NCI-H2107 treated with DMSO at 0.1 percent for 48 hours (cell line): ENCODE data around the gene RABL3.
"Not testable (repeated sequence)": the region's sequence is repeated elsewhere in the genome, so short reads cannot be mapped to it uniquely, and the experiment has no call there.

Experiments
- DNase-seq: peaks from one replicate; lab custom pipeline; 2025; ENCODE audit not compliant: unreplicated experiment; lab: John Stamatoyannopoulos, UW

RABL3 gene

DNA sequence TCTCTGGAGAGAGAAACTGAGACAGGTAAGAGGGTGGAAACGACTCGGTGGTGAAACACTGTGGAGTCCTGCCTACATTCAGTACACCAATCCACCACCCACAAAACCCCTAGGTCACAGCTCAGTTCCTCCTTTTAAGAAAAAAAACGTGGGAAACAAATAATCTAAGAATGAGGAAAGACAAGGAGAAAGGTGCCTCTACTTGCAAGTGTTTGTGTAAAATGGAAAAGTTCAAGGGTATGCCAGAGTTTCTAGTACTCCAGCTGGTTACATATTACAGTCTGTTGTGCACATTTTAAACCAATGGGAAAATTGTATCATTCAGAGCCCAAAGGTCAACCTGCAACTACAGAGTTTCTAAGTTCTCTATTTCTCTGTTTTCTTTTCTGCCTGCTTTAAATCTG is 92.5 kb downstream of the RABL3 start:
- DNase-seq = no peak

DNA sequence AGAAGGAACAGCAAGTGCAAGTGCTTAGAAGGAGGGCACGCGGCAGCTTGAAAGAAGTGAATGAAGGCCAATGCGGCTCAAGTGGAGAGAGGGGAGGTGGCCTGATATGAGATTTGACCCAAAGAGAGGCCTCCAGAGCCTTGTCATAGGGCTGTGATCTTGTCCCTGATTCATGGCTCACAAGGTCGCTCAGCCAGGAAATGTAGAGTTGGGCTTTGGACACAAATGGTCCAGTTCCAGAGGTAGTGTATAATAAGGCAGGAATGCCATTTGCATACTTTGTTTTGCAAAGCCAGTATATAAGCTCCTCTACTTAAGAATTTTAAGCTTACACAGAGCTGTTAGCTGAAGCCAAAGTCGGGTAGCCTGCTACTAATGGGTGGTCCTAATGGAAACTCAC is 94.0 kb downstream of the RABL3 start:
- no peak for DNase-seq

DNA sequence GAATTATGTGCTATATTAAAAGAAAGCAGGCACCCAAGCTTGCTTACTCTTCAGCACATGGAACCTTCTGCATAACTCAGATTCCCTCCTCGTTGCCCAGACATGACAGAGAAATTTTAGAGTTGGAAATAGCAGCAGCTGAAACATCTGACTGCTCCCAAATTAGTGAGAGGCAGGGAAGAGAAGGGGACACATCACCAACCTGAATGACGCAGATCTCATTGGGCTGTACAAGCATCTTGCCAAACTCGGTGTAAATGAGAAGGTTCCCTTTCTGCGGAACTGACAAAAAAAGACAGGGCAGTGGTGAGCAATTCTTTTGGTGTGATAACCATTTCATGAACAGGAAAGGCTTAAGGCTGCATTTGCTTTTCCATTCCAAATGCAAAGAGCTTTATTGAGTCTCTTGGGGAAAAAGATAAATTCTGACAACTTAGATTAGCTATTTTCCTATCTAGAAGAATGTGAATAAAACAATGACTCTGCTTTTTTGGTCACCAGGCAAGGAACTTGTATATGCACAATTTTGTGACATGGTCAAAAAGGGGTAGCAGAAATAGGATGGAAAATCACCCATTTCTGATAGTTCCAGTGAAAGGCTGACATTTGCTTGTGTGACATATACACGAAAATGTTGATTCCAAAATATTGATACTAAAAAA is 95.4 kb downstream of the RABL3 start:
- no peak for DNase-seq

DNA sequence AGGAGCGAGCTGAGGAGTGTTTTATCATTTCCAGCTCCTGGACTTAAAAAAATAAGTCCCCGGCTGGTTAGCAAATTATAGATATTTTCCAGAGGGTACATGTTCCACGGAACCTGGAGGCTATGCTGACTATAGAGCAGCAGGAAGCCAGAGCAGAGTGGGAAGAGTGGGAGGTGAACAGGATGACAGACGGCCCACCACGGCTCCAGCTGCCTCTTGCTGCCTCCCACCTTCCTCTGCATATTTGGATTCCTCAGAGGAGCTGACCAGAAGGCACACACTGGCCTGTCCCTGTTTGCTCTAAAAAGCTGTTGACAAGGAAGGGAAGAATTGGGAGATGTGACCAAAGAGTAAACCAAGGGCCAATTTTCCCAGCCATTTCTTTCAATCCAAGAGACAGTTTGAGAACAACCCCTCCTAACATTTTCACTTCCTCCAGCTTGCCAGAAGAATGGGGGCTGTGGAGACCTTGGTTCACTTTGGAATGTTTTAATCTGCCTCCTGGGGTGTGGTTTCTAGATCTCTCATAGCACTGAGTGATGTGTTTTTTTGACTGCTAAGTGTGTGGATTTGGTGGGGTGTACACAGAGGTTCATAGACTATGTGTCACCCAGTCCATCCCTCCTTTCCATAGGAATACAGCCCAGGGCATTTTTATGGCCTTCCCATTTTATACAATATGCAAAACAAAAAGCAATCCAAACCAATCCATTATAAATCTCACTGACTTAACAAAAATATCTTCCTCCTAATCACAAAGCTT is 97.1 kb downstream of the RABL3 start:
- DNase-seq = no peak

DNA sequence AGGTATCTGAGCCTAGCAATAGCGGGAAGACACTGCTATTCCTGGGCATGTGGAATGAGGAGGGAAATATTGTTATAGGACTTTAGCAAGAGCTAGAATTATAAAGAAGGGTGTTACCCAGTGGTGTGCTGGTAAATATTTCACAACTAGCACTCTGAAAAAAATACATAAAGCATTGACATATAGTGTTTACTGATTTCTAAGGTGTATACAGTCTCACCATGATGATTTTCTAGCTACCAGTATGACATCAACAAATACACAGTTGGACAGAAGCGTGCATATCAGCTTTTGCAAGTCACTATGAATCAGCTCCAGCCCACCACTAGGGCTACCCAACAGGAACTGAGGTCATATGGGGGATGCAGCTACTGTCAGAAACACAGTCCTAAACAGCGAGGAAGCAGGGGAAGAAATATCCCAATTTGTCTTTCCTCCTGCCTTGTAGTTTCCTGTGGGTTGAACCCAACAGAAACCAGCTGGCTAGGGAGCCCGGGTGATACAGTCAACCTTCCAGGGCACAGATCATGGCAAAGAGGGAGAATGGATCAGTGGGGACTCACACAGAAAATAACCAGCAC is 99.9 kb downstream of the RABL3 start:
- DNase-seq = no peak

GRCh38 chr3:120641696-120642246 is 100.5 kb downstream of the RABL3 start:
- no peak for DNase-seq

- DNase-seq = no peak
Measured at GRCh38 chr3:120640231-120640630, 102.1 kb downstream of the RABL3 start.

DNA sequence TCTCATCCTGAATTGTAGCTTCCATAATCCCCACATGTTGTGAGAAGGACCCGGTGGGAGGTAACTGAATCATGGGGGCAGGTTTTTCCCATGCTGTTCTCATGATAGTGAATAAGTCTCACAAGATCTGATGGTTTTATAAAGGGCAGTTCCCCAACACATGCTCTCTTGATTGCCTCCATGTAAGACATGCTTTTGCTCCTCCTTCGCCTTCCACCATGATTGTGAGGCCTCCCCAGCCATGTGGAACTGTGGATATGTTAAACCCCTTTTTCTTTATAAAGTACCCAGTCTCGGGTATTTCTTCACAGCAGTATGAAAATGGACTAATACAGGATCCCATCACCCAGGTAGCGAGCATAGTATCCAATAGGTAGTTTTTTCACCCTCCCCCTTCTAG is 103.5 kb downstream of the RABL3 start:
- DNase-seq = not testable (repeated sequence)

DNA sequence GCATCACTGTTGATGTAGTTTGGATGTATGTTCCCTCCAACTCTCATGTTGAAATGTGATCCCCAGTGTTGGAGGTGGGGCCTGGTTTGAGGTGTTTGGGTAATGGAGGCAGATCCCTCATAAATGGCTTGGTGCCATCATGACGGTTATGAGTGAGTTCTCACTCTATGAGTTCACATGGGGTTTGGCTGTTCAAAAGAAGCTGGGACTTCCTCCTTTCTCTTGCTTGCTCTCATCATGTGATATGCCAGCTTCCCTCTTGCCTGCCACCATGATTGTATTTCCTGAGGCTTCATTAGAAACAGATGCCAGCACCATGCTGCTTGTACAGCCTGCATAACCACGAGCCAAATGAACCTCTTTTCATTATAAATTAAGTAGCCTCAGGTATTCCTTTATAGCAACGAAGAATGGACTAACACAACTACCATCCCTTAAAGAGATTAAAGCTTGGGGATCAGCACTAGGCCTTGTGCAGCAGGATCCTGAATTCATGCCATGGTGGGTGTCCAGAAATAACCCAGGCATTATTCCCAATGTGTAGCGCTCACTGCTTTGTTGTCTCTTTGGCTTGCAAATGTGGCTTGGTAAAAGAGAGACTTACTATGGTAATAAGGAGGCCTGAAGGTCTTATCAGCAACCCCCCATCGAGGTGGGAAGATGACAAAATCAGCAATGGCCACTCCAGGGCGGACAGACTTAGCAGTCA is 104.3 kb downstream of the RABL3 start:
- peak; percentile 1 for DNase-seq

- DNase-seq = no peak
Measured at GRCh38 chr3:120636795-120637401, 105.4 kb downstream of the RABL3 start.
